IPS DF 4.7 (cell line): Measurements from ENCODE around the gene ZMYND8.
"Not testable (repeated sequence)": the region's sequence is repeated elsewhere in the genome, so short reads cannot be mapped to it uniquely, and the experiment has no call there.

Experiments
- DNase-seq: peaks from one replicate; pipeline ENCODE4 v3.0.0-alpha.2; 2013; ENCODE audit warnings: low spot score; ENCODE audit errors: extremely low read depth

Gene ZMYND8

DNA sequence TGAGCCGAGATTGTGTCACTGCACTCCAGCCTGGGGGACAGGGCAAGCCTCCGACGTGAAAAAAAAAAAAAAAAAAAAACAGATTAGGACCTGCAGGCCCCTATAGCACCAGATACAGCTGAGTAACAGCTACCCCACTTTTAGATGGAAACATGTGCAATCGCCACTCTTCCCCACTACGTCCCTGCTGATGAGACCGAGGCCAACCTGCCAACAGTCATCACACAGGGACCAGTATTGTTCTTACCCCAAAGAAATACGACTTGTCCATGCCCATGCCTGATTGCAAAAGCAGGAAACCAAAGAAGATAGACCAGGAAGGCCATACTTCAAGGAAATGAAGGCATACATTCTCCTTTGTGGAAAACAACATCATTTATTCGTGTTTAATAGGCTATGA lies 45.8 kb downstream of the ZMYND8 start:
- no peak for DNase-seq

DNA sequence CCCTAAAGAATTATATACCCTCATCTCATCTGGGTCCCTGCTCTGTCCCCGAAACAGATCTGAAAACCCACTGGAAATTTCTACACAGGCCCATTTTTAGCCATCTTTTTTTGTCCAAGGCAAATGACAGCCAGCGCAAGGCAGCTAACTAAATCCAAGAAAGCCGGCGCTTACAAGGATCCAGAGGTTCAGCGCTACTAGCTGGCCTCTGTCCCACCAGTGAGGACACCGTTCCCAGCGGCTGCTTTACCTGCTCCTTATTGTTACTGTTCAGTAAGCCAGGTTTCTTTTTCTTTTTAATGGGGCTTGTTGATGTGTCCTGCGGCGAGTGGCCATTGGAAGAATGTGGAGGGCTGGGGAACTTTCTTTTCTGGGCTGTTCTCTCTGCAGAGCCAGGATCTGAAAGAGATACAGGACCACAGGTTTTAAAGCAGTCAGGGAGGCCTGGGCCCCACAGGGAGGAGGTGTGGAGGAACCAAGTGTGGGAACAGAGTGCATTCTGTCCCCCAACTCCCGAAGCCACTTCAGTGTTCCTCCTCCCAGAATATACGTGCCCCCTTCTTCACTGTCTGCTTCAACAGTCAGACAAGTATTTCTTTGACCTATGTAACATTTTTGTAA lies 46.6 kb downstream of the ZMYND8 start:
- no peak for DNase-seq

DNA sequence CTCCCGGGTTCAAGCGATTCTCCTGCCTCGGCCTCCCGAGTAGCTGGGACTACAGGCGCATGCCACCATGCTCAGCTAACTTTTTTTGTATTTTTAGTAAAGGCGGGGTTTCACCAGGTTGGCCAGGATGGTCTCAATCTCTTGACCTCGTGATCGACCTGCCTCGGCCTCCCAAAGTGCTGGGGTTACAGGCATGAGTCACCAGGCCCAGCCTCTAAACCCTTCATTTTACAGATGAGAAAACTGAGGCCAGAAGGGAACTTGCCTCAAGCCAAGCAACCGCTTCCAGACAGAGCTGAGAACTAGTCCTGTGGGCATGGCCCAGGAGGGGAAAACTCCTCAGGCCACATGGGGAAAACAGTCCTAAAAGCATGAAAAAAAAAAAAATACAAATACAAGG lies 47.1 kb downstream of the ZMYND8 start:
- DNase-seq, result no peak

DNA sequence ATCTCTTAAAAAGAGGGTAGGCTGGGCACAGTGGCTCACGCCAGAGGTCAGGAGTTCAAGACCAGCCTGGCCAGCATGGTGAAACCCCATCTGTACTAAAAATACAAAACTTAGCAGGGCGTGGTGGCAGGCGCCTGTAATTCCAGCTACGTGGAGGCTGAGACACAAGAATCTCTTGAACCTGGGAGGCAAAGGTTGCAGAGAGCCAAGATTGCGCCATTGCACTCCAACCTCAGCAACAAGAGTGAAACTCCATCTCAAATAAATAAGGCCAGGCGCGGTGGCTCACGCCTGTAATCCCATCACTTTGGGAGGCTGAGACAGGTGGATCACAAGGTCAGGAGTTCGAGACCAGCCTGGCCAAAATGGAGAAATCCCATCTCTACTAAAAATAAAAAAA lies 48.9 kb downstream of the ZMYND8 start:
- DNase-seq, result not testable (repeated sequence)

DNA sequence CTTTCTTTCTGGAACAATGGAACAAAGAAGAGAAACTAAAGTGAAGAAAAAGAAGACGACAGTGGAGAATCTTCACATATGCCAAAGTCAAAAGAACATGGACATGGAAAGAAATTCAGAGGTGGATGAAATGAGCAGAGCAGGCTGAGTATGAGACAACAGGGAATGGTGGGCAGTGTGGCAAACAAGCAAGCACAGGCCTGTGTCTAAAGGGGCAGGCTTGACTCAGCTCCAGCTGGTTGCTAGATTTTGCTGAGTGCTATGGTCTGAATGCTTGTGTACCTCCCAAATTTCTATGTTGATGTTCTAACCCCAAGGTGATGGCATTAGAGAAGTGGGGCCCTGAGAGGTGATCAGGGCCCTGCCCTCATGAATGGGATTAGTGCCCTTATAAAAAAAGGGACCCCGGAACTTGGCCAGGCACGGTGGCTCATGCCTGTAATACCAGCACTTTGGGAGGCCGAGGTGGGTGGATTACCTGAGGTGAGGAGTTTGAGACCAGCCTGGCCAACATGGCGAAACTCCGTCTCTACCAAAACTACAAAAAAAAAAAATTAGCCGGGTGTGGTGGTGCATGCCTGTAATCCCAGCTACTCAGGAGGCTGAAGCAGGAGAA lies 49.6 kb downstream of the ZMYND8 start:
- no peak for DNase-seq

DNA sequence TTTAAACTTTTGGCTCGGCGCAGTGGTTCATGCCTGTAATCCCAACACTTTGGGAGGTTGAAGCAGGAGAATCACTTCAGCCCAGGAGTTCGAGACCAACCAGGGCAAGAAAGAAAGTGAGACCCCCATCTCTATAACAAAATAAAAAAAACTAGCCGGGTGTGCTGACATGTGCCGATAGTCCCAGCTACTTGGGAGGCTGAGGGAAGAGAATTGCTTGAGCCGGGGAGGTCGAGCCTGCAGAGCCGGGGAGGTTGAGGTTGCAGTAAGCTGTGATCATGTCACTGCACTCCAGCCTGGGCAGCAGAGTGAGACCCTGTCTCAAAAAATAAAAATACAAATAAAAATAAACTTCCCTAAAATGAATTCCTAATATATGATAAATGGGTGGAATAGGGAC lies 50.4 kb downstream of the ZMYND8 start:
- DNase-seq, result no peak

DNA sequence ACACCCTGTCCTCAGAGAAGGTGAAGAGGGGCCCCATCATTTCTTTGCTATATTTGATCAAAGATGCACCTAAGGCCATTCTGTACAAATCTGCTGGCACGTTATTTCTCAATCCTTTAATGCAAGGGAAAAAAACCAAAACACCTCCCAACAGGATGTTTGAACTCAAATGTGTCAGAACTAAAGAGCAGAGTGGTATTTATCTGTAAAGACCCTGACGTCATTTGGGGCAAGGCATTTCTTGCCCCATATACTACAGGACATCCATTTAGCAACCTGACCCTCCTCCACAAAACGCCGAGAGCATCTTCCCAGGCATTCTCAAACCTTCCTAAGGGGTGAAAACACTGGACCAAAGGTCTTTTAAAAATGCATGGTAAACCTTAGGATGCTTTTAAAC lies 50.8 kb downstream of the ZMYND8 start:
- no peak for DNase-seq

DNA sequence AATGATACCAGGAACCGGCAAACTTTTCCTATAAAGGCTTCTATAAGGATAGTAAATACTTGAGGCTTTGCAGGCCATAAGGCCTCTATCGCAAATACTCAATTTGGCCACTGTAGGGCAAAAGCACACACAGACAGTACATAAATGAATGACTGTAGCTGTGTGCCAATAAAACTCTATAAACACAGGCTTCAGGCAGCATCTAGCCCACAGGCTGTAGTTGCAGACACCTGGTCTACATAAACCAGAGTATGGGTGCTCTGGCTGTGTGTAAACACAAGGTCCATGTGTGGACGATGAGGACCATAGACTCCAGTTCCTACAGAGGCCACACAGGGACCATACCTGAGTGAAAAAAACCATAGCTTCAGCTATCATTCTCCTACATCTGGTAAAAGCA lies 52.2 kb downstream of the ZMYND8 start:
- no peak for DNase-seq

DNA sequence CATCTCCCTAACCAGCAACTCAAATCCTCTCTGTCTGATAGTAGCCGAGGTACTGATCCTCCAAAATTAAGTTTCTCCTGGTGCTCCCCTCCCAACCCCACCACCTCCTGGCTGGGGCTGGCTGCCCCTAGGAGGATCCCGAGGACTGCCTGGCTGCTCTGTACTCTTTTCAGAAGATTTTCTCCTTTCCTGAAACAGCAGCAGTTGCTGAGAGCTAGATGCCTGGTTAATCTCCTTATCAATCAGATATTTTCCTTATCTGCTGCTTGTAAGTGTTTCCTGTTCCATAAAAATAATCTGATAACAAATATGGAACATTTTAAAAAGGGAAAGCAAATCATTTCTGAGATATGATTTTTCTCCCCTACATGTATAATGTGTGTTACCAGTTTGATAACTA lies 52.8 kb downstream of the ZMYND8 start:
- no peak for DNase-seq

DNA sequence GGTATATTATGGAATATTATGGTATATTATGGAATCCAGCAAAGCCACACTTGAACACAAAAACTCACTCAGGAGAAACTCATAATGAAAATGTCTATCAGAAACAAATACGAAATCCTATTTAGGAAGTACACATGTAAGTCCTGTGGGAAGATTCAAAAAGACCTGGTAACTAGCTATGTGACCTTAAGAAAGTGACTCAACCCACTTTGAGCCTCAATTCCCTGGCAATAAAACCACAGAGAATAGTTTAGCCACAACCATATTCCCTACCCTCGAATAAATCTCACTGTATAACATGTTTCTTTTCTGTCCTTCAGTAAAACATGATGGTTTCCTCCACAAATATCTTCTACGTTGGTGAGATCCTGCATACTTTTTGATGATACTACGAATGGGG lies 56.4 kb downstream of the ZMYND8 start:
- no peak for DNase-seq

DNA sequence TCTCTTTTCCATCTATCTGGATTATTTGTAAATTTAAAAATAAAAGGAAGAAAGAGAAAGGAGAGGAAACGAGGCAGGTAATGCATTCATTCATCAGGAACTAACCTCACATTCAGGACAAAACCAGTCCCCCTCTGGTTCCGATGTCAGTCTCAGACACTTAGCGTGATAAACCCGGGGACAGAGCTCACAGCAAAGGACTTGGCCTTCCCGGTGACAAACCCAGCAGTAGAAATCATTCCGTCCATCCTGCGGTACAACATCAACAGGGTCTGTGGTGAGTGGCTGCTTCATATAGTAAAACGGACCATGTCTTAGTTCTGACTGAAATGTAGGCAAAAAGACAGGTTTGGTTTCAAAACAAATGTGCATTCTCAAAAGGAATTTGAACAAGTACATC lies 57.9 kb downstream of the ZMYND8 start:
- DNase-seq, result no peak

DNA sequence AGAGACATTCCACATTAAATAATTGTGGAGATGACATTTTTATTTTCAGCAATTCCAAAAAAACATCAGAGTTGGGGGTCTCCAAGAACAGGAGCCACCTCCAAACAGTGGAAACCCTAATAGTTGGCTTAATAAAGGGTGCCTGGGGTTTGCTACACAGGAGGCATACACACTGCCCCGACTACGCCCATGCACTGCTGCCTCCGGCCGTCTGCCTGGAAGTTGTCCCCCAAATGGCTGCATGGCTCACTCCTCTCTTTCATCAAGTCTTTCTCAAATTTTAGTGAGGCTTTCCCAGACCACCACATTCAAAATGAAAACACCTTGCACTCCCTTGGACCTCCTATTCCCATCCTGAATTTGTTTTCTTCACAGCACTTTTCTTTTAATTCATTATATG lies 58.8 kb downstream of the ZMYND8 start:
- no peak for DNase-seq

DNA sequence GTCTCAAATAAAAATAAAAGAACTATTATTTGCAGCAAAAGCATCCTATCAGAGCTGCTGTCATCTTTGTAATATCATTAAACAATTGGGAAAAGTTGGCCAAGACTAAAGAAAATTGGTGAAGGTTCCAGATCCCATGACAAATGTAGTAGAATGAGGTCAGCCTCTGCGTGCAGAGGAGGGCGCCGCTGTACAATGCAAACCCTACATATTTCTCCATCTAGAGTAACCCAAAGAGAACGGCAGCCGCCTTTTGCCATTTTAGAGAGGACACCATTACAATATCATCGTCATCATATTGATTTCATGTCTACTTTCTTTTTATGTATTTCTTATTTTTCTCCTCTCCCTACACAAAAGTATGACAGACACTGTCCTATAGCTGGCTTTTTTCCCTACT lies 59.5 kb downstream of the ZMYND8 start:
- DNase-seq, result no peak

DNA sequence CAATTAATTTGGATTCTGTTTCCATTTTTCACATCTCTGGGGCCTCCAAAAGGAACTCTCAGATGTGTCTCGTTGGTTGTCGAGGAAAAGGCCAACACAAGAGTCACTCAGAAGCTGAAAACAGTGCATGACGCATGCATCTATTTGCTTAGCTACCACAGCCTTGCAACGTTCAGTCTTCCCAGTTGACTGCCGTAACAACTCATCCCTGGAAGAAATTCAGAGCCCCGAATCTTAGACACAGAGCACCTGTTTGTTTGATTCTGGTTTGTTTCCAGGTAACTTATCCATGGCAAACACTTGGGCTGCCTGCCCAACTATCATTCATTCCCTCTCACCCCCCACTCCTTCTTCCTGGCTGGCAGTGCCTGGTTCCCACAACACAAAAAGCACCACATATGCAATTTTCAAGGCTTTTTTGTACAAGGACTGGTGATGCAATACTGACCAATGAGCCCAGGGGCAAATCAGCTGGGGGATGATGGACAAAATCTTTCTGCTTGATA lies 60.5 kb downstream of the ZMYND8 start:
- DNase-seq, result no peak

DNA sequence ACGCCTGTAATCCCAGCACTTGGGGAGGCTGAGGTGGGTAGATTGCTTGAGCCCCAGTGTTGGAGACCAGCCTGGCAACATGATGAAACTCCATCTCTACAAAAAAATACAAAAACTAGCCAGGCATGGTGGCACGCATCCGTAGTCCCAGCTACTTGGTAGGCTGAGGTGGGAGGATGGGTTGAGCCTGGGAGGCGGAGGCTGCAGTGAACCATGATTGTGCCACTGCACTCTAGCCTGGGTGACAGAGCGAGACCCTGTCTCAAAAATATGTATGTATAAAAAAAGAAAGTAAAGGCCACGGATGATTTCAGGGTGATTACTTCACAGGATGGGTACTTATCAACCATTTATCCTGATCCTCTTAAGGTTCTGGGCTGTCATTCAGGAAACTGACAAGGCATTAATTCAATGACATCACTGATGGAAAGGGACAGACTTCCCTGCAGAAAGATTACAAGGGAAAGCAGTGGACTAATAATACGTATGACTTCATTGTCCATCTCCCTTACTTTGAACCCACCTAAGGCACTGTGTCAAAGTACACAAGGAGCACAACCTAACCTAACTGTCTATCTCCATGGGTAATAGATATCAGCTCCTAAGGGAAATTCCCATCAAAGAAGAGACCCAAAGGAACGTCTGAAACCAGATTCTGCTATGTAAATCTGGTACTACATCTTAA lies 61.2 kb downstream of the ZMYND8 start:
- DNase-seq, result no peak

DNA sequence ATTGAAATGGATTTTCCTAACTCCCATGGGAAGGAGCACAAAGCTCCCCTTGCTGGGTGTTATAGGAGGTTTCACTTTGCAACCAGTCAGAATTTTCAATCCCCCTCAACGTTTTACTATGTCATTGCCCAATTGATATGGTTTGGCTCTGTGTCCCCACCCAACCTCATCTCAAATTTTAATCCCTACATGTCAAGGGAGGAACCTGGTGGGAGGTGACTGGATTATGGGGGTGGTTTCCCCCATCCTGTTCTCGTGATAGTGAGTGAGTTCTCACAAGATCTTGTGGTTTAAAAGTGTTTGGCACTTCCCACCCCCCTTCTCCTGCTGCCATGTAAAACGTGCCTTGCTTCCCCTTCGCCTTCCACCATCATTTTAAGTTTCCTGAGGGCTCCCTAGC lies 62.9 kb downstream of the ZMYND8 start:
- DNase-seq, result no peak

DNA sequence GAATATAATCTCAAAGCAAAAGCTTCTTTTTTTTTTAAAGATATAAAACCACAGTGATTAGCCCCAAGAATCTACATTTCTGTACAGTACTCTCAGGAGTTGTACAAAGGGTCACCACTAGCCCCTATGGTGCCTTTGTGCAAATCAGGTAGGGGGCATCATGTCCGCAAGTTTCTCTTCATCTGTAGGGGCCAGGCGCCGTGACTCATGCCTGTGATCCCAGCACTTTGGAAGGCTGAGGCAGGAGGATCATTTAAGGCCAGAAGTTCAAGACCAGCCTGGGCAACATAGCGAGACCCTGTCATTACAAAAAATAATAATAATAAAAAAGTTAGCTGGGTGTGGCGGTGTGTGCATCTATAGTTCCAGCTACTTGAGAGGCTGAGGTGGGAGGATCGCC lies 63.9 kb downstream of the ZMYND8 start:
- DNase-seq, result no peak

DNA sequence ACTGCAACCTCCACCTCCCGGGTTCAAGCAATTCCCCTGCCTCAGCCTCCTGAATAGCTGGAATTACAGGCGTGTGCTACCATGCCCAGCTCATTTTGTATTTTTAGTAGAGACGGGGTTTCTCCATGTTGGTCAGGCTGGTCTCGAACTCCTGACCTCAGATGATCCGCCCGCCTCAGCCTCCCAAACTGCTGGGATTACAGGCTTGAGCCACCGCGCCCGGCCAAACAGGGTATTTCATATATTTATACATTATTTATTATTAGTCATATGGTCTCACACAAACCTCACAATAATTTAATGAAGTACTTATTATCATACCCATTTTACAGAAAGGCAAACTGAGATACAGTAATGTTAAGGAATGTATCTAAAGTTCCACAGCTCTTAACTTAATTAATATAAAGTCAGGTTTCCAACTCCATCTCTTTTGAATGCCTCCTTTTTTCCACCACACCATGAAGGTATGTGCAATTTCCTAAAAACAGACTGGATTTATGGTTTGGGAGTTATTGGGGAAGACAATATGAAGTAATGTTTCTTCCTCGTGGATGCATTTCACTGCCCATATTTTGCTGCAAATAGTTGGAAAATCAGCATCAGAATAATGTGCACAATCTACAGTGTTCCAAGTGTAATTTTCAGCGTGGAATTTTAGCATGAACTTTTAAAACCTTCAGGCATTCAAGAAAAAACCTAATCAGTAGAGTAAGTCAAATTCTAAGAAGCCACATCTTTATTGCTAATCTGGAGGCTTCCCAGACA lies 65.7 kb downstream of the ZMYND8 start:
- no peak for DNase-seq

DNA sequence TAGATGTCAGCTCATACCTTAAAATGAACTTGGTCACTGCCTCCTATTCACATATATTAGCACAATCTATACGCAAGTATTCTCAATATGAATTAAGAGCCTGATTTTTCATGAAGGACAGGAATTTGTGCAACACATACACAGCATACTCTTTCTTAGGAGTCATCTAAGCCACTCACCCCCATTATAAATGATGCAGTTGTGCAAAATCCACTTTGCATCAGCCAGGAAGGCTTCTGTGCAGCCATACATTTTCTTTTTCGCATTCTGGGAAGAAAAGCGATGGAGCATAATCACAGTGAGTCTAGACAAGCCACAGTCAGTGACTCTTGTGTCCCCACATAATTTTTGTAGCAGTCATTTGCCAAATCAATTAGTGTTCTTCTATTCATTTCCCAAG lies 66.5 kb downstream of the ZMYND8 start:
- no peak for DNase-seq

DNA sequence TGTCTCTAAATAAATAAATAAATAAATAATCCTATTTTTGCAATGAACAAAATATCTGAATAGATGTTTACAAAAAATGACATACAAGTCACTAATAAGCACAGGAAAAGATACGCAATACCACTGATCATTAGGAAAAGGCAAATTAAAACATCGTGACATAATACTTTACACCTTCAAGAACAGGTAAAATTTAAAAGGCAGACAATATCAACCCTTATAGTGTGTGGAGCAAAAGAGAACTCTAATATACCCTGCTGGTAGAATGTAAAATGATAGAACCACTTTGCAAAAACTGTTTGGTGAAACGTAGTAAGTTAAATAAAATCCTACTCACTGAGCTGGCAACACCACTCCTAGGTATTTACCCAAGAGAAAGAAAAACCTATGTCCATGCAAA lies 67.4 kb downstream of the ZMYND8 start:
- DNase-seq, result no peak

DNA sequence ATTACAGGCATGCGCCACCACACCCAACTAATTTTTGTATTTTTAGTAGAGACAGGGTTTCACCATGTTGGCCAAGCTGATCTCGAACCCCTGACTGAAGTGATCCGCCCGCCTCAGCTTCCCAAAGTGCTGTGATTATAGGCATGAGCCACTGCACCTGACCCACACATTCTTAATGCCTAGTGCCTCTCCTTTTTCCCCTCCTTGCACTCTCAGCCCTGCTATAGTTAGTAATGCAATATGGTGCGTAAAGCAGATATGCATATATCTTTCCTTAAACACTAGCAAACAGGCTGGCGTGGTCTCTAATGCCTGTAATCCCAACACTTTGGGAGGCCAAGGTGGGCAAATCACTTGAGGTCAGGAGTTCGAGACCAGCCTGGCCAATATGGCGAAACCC lies 68.0 kb downstream of the ZMYND8 start:
- DNase-seq, result not testable (repeated sequence)

DNA sequence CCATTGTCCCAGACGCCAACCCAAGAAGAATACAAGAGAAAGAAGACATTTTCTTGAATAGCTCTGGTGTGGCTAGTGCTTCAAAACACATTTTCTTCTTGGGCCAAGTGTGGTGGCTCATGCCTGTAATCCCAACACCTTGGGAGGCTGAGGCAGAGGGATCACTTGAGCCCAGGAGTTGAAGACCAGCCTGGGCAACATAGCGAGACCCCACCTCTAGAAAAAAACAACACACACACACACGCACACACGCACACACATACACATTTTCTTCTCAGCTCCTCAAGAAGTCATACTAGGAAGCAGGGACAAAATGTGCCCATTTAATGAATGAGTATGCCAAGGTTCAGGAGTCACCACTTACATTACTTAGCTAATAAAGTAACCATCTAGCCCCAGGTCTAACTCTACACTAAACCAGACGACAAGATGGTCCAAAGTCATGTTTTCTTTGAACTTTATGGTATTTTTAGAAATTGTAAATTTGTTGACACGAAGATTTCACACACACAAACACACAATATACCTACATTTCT lies 68.8 kb downstream of the ZMYND8 start:
- DNase-seq, result no peak
